ENCODE data around the gene TRAPPC5.
A peak's percentile ranks its signal among the peaks of the same experiment; 100 is the strongest.

TRAPPC5 gene

GRCh38 chr19:7645656-7646425 lies 34.8 kb upstream of the TRAPPC5 start:
- no peak for DNase-seq (ENCODE audit: low spot score)

DNA sequence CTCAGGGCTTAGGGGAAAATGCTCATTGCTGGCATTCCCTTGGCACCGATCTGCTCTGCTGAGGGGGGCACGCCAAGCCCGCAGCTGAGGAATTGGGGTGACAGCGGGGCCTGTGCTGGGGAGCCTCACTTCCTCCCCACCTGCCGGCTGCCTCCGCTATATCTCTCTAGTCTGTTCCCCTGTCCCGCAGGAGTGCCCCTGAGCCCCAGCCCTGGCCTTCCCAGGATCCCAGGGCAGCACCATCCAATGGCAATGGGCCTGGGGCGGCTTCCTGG lies 34.3 kb upstream of the TRAPPC5 start:
- no peak for DNase-seq (ENCODE audit: low spot score)

GRCh38 chr19:7647156-7647555 lies 33.5 kb upstream of the TRAPPC5 start:
- no peak for DNase-seq (ENCODE audit: low spot score)

GRCh38 chr19:7648265-7649014 lies 32.2 kb upstream of the TRAPPC5 start:
- DNase-seq (ENCODE audit: low spot score): no peak

GRCh38 chr19:7650148-7650547 lies 30.5 kb upstream of the TRAPPC5 start:
- no peak for DNase-seq (ENCODE audit: low spot score)

- DNase-seq (ENCODE audit: low spot score): peak; percentile 93
Measured at GRCh38 chr19:7652061-7652641, 28.5 kb upstream of the TRAPPC5 start.

- no peak for DNase-seq (ENCODE audit: low spot score)
Measured at GRCh38 chr19:7654401-7654800, 26.2 kb upstream of the TRAPPC5 start.

DNA sequence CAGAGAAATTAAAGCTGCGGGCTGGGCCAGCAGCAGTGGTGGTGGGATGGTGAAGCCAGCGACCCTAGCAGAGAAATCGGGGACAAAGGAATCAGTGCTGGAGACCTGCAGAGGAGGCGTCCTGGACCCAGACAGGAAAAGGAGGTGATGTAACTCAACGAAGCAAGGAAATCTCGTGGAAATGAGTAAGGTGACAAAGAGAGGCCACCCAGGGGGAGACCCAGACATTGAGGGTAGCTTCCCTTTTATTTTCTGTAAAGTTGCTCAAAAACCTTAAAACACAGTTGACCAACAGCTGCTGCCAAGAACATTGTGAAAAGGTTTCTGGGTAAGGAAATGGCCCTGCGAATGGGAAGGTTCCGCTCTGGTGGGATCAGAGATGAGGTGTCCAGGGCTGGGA lies 25.1 kb upstream of the TRAPPC5 start:
- no peak for DNase-seq (ENCODE audit: low spot score)

DNA sequence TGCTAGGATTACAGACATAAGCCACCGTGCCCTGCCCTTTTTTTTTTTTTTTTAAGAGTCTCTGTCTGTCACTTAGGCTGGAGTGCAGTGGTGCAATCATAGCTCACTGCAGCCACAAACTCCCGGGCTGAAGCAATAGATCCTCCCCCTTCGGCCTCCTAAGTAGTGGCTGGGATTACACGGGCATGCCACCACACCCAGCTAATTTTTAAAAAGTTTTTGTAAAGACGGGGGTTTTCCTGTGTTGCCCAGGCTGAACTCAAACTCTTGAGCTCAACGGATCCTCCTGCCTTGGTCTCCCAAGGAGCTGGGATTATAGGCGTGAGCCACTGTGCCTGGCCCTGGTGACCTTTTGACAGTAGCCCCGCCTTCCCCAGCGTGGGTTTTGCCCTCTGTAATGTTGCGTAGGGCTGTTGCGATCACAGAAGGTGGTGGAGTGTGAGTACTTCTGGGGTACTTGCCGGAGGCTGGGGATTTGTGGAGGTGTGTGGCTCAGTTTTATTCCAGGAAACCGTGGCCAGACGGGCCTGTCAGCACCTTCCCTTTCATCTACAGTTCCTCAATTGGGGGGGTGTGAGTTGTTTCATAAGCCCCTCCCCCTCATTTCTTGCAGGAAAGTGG lies 23.4 kb upstream of the TRAPPC5 start:
- DNase-seq (ENCODE audit: low spot score): no peak

GRCh38 chr19:7658219-7658686 lies 22.4 kb upstream of the TRAPPC5 start:
- DNase-seq (ENCODE audit: low spot score): no peak

DNA sequence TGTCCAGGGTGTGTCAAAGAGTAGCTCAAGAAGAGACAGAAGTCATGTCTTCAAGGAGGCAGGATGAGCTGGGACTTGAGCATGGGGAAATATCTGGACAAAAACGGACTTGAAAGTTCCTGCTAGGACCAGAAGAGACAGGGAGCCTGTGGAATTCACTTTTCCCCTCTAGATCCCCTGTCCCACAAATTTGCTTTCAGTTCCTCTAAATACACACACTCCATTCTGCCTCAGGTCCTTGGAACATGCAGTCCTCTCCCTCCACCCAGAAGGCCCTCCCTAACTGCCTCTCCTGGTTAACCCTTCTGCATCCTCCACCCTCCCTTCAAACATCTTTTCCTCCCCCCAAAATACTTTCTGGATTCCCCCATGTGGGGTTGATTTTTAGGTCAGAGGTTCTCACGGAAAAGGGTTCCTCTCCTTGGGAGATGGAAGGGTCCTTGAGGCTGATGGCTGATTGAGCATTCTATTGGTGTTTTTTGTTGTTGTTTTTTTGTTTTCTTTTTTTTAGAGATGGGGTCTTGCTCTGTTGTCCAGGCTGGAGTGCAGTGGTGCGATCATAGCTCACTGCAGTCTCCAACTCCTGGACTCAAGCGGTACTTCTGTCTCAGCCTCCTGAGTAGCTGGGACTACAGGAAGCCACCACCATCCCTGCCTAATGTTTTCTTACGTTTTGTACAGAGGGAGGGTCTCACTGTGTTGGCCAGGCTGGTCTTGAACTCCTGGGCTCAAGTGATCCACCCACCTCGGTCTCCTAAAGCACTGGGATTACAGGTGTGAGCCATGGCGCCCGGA lies 18.7 kb upstream of the TRAPPC5 start:
- no peak for DNase-seq (ENCODE audit: low spot score)

GRCh38 chr19:7662657-7663056 lies 18.0 kb upstream of the TRAPPC5 start:
- DNase-seq (ENCODE audit: low spot score): no peak

GRCh38 chr19:7663706-7664105 lies 16.9 kb upstream of the TRAPPC5 start:
- no peak for DNase-seq (ENCODE audit: low spot score)

DNA sequence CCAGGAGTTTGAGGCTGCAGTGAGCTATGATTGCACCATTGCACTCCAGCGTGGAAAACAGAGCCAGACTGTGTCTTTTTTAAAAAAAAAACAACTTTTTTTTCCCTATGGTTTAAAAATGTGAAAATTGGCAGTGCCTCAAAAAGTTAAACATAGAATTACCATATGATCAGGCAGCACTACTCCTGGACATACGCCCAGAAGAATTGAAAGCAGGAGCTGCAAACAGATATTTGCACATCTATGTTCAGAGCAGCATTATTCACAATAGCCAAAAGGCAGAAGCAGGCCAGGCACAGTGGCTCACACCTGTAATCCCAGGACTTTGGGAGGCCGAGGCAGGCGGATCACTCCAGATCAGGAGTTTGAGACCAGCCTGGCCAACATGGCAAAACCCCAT lies 15.6 kb upstream of the TRAPPC5 start:
- DNase-seq (ENCODE audit: low spot score): no peak

- DNase-seq (ENCODE audit: low spot score): no peak
Measured at GRCh38 chr19:7668842-7669241, 11.8 kb upstream of the TRAPPC5 start, which contains the start of gene RETN. TSS of gene RETN (plus strand) at chr19:7669049. CDS start at chr19:7669327, 278 bp downstream.

DNA sequence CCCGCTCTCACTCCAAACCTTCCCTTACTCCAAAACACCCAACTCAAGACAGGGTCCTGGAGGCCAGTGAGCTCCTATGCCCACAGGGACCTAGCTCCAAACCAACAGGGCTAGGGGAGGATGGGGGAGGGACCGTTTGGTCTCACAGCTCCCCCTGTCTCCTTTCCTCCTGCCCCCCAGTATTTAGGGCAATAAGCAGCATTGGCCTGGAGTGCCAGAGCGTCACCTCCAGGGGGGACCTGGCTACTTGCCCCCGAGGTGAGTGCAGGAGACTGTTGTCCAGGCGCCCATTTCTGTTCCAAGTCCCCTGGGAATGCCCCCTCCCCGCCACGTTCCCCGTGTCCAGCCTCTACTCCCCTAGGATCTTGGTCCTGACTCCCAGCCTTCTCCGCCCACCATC lies 11.0 kb upstream of the TRAPPC5 start:
- no peak for DNase-seq (ENCODE audit: low spot score)

- DNase-seq (ENCODE audit: low spot score): no peak
Measured at GRCh38 chr19:7670150-7670783, 10.4 kb upstream of the TRAPPC5 start.

DNA sequence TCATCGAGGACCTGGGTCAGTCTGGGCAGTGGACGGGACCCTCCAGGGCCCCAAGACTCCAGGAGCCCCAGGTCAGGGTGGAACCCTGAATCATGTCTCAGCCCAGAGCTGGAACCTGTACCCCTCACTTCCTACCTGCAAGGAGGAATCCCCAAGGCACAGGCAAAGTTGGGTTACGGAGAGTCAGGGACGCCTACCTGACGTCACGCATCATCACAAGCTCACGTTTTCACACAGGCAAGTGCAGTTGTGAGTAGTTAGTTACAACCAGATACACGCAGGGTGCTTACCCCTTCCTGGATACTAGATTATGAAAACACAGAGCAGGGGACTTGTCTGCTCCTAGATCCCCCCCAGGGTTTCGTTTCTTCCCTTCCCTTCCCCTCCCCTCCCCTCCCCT lies 9.8 kb upstream of the TRAPPC5 start:
- no peak for DNase-seq (ENCODE audit: low spot score)

DNA sequence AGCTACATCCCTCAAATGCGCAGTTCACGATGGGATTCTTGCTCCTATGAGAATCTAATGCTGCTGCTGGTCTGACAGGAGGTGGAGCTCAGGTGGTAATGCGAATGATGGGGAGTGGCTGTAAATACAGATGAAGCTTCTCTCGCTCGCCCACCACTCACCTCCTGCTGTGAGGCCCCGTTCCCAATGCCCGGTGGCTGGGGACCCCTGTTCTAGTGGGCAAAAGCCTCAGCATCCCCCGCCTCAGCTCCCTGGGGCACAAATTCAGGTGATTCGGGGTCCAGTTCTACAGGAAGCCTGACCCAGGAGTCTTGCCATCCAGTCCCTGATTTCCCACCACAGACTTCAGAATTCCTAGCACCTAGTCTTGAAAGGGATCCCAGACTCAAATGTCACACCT lies 8.1 kb upstream of the TRAPPC5 start:
- DNase-seq (ENCODE audit: low spot score): no peak

GRCh38 chr19:7674010-7675005 lies 6.3 kb upstream of the TRAPPC5 start:
- no peak for DNase-seq (ENCODE audit: low spot score)

Data from ecto neural progenitor cell (in vitro differentiated cells).